Measurements from ENCODE around the gene SPATS2.

DNA sequence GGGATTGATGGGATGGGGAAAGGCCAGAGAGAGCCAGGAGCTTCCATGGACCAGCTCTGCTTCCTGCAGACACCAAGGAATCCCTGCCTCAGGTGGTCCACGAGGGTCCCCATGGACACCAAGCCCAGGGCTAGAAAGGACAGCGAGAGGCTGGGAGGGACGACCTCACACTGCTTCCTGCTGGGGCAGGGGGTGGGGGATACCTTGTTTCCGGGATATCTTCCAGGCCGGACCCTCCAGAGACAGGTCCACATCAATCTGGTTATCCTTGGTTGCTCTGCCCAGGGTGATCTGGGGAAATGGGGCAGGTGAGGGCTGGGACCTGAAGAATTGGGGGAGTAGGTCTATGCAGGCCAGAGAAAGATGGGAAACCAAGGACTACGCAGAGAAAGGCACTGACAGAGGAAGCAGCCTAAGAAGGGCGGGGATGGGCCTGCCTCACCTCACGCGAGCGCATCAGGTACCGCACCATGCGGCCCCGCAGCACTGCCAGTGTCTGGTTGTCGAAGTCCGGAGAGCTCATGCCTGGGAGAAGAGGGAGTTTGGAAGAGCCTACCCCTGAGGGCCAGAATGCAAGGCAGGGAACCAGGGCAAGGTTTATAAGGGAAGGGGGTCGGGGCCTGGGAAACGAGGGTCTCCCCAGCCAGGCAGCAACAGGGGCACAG lies 191.9 kb downstream of the SPATS2 start:
- TF ChIP-seq, protein P1, sequence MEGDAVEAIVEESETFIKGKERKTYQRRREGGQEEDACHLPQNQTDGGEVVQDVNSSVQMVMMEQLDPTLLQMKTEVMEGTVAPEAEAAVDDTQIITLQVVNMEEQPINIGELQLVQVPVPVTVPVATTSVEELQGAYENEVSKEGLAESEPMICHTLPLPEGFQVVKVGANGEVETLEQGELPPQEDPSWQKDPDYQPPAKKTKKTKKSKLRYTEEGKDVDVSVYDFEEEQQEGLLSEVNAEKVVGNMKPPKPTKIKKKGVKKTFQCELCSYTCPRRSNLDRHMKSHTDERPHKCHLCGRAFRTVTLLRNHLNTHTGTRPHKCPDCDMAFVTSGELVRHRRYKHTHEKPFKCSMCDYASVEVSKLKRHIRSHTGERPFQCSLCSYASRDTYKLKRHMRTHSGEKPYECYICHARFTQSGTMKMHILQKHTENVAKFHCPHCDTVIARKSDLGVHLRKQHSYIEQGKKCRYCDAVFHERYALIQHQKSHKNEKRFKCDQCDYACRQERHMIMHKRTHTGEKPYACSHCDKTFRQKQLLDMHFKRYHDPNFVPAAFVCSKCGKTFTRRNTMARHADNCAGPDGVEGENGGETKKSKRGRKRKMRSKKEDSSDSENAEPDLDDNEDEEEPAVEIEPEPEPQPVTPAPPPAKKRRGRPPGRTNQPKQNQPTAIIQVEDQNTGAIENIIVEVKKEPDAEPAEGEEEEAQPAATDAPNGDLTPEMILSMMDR (IDR thresholded peaks at IDR 0.05): no peak
- no peak for TF ChIP-seq EZH2phosphoT487 (IDR thresholded peaks at IDR 0.05)
- TF ChIP-seq EZH2 (IDR thresholded peaks at IDR 0.05): no peak
